Occipital lobe (tissue), 2 donors: Measurements from ENCODE around the gene HABP4. TPM values are rescaled to one million over a fixed set of nuclear protein-coding genes. Genes with fewer than 3 reads are reported as not detected.

Source experiments
- DNase-seq: peaks from one replicate; lab custom pipeline; 2025; lab: John Stamatoyannopoulos, UW
- total RNA-seq: library from RNA; depleted of rRNA; stranded (reverse); fragments of >200 nt; gene quantifications from one replicate; pipeline ENCODE4 v1.2.3, GENCODE V29; 2014

HABP4 gene
- total RNA-seq, 1 donor from 2014 or later: 10.5 TPM

DNA sequence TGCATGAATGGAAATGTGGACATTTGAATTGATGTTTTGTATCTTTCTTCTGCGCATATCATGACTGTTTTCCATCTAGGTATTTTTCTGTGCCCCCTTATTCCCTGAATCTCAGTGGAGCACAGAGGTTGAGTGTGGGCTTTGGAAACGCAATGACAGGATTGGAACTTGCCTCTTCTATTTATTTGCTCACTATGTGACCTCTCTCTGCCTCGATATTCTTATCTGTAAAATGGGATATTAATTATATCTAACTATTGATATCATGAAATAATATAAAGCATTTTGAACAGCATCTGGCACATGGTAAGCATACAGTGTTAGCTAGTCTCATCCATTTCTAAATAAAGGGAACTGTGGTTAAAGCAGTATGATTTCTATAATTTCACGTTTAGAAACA, 26.0 kb downstream of the HABP4 start:
- DNase-seq: no peak

DNA sequence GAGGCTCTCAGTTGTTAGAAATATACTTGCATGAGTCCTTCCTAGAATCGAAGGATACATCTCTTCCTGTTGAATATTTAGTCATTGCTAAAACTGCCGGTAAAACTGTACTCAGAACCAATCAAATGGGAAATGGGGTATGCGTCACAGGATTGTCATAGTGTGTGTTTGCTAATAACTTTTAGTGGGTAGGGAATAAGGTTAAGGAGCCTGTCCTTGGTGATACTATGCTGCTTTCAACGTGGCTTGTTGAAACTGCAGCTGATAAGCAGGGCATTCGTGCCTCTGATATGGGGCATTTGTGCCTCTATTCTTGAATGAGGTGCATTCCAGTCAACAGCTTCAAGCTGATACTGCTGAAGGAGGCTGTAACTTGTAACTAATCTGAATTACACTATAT, 26.6 kb downstream of the HABP4 start:
- no peak for DNase-seq

DNA sequence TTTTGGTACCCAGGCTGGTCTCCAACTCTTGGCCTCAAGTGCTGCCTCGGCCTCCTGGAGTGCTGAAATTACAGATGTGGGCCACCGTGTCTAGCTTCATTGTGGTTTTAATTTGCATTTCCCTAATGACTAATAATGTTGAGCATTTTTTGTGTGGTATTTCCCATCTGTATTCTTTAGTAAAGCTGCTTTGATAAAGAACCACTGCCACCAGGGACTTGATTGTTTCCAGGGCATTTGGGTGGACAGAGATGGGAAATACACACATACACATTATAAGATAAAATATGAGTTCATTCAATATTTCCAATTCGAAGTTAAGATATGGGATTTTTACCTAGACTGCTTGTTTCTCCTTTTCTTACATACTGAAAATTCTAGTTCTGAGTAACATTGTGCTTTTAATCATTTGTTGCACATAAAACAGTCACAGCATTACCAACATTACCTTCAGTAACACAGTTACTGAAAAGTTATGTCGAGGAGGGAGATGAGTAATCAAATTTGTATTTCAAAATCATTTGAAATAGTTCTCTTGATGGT, 28.9 kb downstream of the HABP4 start:
- DNase-seq: no peak

DNA sequence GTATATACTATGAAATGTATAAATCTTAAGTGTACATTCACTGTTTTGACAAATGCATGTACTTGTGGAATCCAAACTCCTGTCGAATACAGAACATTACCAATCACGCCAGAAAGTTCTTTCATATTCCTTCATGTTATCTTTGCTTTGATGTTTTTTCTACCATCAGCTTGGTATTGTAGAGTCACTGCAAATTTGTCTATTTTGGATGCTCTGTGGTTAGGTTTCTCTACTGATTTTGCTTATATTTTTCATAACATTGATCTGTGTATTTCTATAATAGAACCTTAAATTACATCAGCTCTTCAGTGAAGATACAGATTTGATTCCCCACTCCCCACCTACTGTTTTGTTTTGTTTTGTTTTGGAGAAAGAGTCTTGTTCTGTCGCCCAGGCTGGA, 30.8 kb downstream of the HABP4 start:
- DNase-seq: no peak

DNA sequence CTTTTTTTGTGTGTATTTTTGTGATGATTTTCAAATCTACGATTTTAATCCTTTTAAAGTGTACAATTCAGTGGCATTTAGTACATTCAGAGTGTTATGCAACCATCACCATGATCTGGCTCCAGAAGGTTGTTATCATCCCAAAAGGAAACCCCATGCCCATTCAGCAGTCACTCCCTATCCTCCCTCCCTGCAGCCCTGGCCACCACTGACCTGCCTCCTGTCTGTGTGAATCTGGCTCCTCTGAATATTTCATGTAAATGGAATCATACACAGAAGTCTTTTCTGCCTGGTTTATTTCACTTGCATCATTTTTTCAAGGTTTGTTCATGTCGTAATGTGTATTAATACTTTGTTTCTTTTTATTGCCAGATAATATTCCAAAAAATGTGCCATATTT, 32.5 kb downstream of the HABP4 start:
- no peak for DNase-seq

DNA sequence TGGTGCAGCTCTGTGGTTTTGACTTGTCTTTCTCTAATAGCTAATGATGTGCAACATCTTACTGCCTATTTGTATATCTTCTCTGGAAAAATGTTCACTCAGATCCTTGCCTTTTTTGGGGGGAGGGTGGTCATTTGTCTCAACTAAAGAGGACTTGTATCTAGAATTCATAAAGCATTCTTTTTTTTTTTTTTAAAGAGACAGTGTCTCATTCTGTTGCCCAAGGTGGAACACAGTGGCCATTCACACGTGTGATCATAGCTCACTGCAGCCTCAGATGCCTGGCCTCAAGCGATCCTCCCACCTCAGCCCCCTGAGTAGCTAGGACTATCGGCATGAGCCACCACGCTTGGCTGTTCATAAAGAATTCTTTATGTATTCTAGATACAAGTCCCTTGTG, 33.2 kb downstream of the HABP4 start:
- DNase-seq: no peak

DNA sequence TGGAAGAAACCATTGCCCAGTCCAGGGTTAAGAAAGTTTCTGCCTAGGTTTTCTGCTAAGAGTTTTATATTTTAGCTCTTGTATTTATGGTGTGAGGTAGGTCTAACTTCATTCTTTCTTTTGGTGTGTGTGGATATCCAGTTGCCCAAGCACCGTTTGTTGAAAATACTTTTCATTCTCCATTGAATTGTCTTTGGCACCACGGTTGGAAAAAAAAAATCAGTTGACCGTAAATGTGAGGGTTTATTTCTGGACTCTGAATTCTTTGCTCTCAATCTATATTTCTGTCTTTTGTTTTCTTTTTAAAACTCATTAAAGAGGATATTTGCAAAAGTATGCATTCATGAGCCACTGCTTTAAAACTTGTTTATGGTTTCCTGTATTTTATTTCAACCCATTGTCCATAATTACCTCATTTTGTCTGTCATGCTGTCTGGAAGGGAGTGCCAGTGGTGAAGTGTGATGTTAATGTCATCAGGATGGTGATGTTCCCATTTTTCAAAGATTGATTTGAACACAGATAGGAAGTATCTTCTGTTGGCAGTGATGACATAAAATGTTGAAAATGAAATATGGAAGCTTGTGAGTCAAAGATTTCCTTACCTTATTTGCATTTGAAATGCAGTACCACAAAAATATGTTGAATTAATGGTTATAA, 33.9 kb downstream of the HABP4 start:
- DNase-seq: no peak

DNA sequence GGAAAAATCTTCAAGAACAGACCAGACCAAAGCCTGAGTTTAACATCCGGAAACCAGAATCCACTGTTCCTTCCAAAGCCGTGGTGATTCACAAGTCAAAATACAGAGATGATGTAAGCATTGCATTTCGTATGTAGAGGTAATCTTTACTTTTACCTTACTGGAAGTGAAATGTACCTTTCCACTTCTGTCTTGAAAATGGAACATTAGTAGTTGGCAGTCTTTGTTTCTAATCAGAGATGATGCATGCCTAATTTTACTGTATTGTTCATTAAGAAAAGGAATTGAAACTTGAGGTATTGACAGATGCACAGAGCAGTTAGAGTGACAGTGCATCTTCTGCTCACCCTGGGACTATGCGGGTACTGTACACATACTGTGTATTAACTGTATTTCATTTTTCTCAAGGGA, 34.6 kb downstream of the HABP4 start:
- DNase-seq: no peak

DNA sequence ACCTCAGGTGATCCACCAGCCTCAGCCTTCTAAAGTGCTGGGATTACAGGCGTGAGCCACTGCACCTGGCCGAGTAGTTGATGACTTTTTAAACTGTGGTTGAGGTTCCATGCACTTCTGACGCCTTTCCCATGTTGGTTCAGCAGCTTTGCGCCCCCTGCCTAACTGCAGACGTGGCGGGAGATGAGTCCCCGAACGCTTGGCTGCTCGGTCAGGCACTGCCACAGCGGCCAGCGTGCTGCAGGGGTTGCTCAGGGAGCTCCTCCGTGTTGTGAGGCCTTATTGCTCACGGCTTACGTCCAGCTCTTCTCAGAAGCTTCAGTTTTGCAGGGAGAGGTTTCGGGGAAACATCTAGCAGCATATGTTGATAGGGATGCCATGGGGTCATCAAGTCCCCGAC, 35.3 kb downstream of the HABP4 start:
- DNase-seq: no peak

DNA sequence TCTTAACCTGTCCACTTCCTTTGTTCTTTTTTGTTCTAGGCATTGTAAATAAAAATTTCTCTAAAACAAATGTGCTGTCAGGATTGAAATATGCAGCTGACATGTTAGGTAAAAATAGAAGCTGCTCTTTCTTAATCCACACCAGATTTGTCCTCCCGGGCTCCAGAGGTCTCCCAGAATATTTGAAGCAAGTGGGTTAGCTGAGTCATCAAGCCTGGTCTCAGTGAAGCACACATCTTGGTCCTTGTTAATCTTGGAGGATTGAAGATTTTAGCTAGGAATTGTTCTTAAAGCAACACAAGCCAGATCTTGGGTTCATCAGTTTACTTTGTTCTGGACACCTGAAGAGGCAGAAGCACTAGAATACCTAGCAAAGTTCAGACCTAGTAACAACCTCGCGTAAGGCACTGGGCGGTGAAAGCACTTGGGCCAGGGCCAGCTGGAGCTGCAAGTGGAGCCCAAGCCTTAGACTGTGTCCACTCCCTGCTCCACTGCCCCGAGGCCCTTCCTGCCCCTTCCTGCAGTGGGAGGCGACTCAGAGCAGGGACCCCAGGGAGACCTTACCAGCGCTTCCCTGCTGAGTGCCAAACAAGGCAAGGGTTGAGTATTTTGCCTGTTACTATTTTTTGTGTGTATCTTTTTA, 36.5 kb downstream of the HABP4 start:
- no peak for DNase-seq

DNA sequence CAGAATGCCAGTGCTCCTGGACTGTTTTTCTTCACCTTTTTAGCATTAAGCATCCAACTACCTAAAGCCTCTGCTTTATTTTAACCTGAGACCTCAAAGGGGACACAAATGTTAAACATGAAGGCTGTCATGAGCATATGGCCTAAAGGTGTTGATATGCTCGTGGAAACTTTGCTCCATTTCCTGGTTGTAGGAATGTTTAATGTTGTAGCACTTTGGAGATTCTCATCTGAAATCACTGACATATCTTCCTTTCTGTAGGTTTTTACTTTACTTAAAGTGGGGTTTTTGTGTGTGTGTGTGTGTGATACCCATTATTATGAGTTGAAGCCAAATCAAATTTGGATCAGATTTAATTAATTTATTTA, 37.0 kb downstream of the HABP4 start:
- no peak for DNase-seq

DNA sequence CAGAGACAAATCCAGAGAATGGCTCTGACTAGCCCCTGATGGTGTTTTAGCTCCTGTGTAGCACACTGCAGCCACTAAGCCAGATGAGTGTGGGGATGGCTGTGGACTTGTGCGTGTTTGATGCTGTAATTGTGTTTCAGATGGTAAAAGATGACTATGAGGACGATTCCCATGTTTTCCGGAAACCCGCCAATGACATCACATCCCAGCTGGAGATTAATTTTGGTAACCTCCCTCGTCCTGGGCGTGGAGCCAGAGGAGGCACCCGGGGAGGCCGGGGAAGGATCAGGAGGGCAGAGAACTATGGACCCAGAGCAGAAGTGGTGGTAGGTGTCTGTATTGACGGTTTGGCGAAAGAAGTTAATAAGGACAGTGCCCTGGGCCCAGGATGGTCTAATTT, 38.0 kb downstream of the HABP4 start:
- DNase-seq: no peak

DNA sequence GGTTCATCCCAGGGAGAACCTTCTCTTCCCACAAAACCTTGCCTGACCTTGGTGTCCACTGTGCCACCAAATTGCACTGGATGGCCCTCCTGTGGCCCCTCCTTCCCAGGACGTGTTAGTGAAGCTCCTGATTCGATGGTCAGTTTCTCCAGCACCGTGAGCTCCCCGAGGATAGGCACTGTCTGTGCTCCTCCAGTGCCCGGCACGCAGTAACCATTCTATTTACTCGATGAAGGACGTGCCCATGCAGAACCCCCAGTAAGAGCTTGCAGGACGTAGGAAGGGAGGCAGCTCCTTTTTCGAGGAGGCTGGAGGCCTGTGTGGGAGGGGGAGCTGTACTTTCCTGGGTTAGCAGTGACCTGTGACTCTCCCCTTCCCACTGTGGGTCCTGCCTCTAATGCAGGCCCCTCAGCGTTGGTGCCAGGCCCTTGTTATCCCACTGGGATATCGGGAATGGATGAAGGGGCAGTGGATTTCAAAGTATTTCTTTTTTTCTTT, 39.6 kb downstream of the HABP4 start:
- no peak for DNase-seq

DNA sequence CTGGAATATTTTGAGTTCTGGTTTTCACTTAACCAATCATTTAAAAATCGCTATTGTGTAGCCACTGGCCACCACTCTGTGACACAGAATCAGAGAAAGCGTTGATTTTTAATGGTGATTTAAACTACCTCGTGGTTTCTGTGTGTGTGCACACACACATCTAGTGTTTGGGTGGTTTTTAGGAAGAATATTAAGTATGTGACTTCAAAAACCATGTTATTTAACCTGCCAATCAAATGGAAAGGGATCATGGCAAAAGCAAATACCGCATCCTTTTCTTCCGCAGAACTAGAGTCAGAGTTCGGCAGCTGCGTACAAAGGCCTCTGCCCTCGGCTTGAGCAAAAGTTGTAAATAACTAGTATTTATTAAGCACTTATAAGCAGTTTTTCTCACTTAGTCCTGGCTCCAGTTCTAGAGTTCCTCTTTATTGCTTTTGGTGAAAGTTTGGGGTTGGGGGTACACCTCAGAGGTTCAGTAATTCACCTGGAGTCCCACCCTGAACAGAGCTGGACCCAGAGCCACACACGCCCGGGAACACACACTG, 40.6 kb downstream of the HABP4 start:
- no peak for DNase-seq

DNA sequence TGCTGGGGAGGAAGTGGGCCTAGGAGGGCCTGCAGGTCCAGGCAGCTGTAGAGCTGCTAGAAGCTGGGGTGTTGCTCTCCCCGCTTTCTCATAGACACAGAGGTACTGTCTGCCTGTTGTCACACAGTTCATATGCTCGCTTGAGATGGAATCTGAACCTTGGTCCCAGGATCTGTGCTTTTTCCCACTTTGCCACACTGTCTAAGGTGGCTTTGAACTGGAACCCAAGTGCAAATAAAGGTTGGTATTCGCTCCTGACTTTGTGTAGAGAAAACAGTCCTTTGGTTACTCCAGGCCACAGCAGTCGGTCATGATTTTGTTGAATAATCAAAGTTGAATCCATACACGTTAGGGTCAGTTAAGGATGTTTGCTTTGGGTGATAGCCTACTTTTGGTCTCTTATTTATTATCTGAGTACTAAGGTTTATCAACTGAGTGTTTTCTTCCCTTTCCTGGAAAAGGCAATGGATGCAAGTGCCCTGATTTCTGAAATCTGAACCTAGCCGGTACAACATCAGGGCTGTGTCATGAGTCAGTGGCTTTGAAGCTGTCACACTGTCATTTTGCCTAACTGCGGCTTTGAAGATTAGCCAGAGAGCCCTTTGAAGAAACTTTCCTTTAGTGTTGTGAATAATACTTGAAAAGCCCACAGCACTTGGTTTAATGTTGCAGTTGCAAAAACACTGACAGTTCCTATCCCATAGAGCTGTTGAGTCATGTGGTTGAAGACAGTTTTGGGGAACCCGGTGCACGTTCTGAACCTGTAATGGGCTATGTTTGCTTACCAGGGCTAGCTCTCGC, 41.3 kb downstream of the HABP4 start:
- DNase-seq: no peak

DNA sequence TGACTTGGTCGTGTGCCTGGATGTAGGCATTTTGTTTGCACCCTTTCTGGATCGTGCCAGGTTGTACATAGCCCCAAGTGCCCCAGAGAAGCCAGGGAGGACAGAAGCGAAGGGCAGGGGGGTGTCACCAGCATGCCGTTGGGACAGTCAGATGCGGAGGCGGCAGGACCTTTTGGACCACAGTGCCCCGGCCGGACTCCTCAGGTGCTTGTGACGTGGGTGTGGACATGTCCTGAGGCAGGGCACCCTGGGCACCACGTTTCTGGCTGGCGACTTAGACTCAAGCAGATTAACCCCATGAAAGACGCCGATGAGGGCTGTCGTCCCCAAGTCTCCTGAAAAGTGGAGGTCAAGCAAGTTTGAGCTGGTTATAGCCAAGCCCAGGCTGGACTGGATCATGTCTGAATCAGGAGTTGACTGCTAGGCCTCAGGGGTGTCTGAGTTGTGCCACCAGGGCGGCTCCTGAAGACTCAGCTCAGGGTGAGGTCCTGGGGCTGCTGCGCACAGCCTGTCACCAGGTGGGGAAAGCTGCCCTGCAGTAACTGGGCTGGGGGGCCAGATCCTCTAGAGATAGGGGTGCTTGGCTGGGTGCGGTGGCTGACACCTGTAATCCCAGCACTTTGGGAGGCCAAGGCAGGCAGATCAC, 42.0 kb downstream of the HABP4 start:
- DNase-seq: no peak

DNA sequence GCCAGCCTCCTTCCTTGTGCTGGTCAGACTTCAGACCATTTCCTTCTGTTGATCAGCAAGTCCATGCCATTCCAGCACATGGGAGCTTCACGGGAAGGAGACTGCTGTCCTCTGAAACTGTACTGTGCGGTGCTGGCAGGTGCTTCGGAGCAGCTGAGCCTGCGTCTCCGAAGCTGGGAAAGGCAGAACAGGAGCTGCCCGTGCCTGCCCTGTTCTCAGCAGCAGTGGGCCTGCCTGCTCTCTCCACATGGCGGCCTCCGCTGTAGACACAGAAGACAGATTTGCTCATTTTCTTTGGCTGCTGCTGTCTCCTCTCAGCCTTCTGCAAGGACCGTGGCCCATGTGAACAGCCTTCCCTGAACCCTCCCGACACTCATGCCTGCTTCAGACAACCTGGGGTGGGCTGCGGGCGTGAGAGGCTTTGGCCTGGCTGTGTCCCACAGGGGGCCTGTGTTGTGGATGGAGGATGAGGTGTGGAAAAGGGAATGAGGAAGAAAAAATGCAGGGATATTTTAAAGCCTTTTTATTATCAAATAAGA, 43.1 kb downstream of the HABP4 start:
- DNase-seq: no peak

DNA sequence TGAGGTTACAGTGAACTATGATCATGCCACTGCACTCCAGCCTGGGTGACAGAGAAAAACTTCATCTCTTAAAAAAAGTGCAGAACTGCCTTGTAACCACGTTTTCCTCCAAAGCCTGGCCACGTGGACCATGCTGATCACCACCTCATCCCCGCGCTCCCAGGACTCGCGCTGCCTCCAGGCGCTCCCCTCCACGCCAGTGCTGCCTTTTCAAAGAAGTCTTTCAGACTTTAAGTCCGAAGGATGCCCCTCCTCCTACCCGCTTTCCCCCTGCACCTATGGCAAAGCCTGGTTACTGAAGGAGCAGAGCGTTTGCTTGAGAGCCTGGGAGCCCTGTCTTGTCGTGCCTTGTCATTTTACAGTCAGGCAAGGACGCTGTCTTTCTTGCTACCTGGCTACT, 43.8 kb downstream of the HABP4 start:
- DNase-seq: no peak

DNA sequence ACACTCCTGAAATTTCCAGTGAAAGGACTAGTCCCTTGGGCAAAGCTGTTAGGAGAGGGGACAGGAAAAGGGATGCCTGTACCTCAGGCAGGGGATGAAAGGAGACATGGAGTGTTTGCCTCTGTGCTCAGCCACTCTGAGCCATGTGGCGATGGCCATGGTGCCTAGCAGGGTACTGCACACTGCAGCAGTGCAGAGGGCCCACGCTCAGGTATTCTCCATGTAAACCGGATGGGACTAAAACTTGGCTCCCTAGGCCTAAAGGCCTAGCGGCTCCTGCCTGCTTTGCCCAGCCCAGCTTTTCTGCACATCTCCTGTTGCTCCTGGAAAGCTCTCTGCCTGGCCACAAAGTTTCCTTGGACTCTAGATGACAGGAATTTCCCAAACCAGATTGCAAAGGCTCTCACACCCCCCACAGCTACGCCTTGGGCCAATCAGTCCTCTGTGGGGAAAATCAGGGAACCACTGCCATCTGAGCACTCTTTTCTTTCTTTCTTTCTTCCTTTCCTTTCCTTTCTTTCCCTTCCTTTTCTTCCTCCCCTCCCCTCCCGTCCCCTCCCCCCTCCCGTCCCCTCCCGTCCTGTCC, 44.3 kb downstream of the HABP4 start:
- no peak for DNase-seq

DNA sequence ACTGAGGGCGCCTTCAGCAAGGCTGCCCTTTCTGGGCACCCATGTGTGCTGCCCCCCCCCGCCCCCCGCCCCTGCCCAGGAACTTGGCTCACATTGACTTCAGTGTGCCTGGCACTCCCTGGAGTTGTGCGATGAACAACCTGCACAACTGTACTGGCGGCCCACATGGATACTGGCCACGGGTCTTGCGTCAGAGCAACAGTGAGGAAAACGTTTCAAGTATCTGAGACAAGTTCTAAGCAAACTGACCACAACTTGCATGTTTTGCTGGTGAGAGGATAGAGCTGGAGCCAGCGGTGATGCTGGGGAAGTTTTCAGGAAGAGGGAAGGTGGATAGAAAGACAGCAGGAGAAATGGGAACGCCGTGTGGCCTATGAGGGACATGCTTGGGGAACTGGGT, 45.4 kb downstream of the HABP4 start:
- no peak for DNase-seq
